ENCODE measurements around the gene KCNJ6.

- no peak for TF ChIP-seq CTCF (IDR thresholded peaks at IDR 0.05)
- no peak for TF ChIP-seq POLR2A (IDR thresholded peaks at IDR 0.05)
Measured at GRCh38 chr21:37623689-37624088, 292.6 kb downstream of the KCNJ6 start.

All from uterus (tissue), 2 donors.